ENCODE measurements around the gene C2orf81. TPM values are rescaled to one million over a fixed set of nuclear protein-coding genes. Genes with fewer than 3 reads are reported as not detected.

C2orf81 gene
- total RNA-seq, 1 donor from 2014 or later = 0.82 TPM

DNA sequence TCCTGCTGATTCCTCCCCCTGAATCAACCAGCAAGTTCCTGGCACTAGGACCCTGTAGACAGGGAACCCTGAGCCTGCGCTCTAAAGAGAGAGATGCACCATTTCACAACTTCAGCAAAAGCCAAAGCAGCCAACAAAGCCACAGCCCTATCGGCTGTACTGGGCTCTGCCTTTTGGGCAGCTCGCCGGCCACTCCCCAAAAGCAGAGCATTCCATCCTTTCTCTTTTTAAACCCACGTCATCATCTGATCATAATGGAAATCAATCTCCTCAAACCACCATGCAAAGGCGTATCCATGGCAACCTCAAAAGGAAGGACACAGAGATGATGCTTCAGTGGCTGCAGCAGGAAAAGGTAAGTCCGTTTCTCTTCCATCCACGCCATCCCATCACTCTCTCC lies 36.0 kb downstream of the C2orf81 start:
- intact Hi-C loops (cut with micrococcal nuclease) = no loop called here
- Histone ChIP-seq H3K36me3 (no peaks in the 10 kb centered on the region), H3K9me3 (replicated peaks) (no peaks in the 10 kb centered on the region), H3K4me3 (no peak overlapping the region), H3K27me3 (ENCODE audit: low read depth) (no peaks in the 10 kb centered on the region), H3K4me1 (peaks cover 98% of the 10 kb centered on the region), H3K27ac (replicated peaks) (peak overlapping the region; percentile 64)
- DNase-seq = no peak
- TF ChIP-seq, protein P1, sequence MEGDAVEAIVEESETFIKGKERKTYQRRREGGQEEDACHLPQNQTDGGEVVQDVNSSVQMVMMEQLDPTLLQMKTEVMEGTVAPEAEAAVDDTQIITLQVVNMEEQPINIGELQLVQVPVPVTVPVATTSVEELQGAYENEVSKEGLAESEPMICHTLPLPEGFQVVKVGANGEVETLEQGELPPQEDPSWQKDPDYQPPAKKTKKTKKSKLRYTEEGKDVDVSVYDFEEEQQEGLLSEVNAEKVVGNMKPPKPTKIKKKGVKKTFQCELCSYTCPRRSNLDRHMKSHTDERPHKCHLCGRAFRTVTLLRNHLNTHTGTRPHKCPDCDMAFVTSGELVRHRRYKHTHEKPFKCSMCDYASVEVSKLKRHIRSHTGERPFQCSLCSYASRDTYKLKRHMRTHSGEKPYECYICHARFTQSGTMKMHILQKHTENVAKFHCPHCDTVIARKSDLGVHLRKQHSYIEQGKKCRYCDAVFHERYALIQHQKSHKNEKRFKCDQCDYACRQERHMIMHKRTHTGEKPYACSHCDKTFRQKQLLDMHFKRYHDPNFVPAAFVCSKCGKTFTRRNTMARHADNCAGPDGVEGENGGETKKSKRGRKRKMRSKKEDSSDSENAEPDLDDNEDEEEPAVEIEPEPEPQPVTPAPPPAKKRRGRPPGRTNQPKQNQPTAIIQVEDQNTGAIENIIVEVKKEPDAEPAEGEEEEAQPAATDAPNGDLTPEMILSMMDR (IDR thresholded peaks at IDR 0.05; ENCODE audit: borderline replicate concordance) = no peak

DNA sequence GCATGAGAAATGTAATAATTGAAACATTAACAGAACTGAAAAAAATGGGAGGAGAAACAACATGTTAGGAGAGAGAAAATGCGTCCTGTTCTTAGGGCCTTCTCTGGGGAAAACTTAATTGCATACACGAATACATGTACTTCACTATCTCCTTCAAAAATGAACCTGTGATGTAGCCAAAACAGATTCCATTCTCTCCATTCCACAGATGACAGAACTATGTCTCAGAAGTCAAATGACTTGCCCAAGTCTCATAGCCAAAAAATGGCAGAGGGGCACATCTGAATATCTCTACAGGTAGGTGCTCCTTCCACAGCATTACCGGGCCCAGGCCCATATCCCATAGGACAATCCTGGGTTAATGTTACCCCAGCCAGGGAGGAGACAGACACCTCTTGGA lies 37.4 kb downstream of the C2orf81 start:
- Histone ChIP-seq H3K4me3 (no peak overlapping the region), H3K27me3 (ENCODE audit: low read depth) (no peaks in the 10 kb centered on the region), H3K36me3 (no peaks in the 10 kb centered on the region), H3K27ac (replicated peaks) (peak overlapping the region; percentile 64), H3K9me3 (replicated peaks) (no peaks in the 10 kb centered on the region), H3K4me1 (peaks cover 98% of the 10 kb centered on the region)
- no peak for DNase-seq
- intact Hi-C loops (cut with micrococcal nuclease) = no loop called here
- TF ChIP-seq, protein P1 (IDR thresholded peaks at IDR 0.05; ENCODE audit: borderline replicate concordance) = no peak

DNA sequence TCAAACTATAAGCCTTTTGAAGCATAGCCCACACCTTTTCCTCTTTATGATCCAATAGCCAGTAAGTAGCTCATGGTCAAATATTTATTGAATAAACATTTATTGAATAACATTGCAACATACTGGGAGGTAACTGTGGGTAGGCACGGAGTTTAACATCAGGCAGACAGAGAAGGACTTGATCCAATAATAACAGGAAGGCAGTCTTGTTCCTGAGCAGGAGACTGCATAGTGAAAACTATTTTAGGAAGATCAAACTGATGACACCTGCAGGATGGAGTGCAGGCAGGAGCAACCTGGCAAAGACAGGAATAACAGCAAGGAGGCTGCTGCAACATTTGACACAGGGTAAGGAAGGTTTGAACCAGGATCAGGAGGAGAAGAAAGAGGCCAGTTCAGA lies 38.2 kb downstream of the C2orf81 start:
- Histone ChIP-seq H3K9me3 (replicated peaks) (no peaks in the 10 kb centered on the region), H3K4me1 (peaks cover 97% of the 10 kb centered on the region), H3K36me3 (no peaks in the 10 kb centered on the region), H3K4me3 (no peak overlapping the region), H3K27me3 (ENCODE audit: low read depth) (no peaks in the 10 kb centered on the region), H3K27ac (replicated peaks) (peak overlapping the region; percentile 64)
- intact Hi-C loops (cut with micrococcal nuclease) = no loop called here
- no peak for DNase-seq
- TF ChIP-seq, protein P1 (IDR thresholded peaks at IDR 0.05; ENCODE audit: borderline replicate concordance) = no peak

DNA sequence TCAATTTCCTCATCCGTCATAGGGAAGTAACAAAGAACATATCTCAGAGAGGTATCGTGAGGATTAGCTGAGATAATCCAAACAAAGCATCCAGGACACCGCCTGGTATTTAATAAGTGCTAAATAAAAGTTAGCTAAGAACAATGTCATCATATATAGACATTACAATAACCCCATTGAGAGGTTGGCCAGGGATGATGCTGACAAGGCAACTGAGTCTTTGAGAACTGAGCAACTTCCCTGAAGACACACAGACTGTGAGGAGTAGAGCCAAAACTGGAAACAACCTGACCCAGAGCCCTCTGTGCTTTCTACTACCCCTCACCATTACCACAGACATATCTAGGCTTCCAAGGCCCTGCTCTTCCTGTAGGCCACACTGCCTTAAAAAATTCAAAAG lies 39.7 kb downstream of the C2orf81 start:
- Histone ChIP-seq H3K4me3 (no peak overlapping the region), H3K27ac (replicated peaks) (peak overlapping the region; percentile 64), H3K27me3 (ENCODE audit: low read depth) (no peaks in the 10 kb centered on the region), H3K4me1 (peaks cover 85% of the 10 kb centered on the region), H3K9me3 (replicated peaks) (no peaks in the 10 kb centered on the region), H3K36me3 (peaks cover 14% of the 10 kb centered on the region)
- DNase-seq = no peak
- intact Hi-C loops (cut with micrococcal nuclease) = no loop called here
- TF ChIP-seq, protein P1 (IDR thresholded peaks at IDR 0.05; ENCODE audit: borderline replicate concordance) = no peak

DNA sequence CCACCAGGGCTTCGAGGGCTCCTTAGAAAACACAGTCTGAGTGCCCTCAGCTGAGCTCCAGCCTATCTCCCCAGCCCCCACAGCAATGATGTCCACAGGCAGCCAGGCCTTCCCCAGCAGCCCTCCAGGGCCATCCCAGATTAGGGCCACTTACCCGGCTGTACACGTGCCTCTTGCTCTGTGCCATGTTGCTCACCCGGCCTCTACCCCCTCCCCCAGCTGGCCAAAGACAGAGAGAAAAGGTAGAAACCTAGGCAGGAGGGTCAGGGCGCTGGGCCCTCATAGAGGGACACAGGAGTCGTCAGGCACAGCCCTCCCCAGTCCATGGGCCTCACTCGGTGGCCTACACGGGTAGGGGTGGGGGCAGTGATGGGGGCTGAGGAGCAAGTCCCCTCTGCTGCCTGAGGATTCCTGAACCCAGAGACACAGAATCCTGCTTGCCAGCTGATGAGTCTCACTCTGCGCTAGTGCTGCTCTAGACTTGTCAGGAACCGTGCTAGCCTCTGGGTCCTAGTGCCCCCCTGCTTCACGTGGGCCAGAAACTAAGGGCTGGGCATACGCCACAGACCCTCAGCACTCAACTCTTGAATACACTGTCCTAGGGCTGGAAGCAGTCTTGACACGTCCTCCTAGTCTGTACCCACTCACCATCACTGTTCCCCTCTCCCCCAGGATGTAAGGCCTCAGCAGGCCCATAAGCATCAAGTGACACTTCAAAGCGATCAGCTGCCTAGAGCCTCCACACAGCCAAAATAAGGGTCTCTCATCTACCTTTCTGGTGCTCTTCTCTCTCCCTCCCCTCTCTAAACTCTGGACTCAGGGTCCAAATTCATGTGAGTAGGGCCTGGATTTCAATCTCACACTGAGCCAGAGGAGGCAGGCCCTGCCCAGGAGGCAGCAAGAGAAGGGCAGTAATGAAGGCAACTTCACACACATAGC lies 41.3 kb downstream of the C2orf81 start, which contains the start of gene DCTN1:
Gene DCTN1 (minus strand): TSS at position 461 of the 939 bp plus-strand sequence. CDS start 274 bp downstream, at position 187.
- peaks cover 80% of the 10 kb centered on the region for H3K4me1 ChIP-seq
- intact Hi-C loops (cut with micrococcal nuclease) = no loop called here
- H3K27ac ChIP-seq (replicated peaks) = peak within 1 kb of the TSS; percentile 81
- no peaks in the 10 kb centered on the region for H3K27me3 ChIP-seq (ENCODE audit: low read depth)
- H3K9me3 ChIP-seq (replicated peaks) = no peaks in the 10 kb centered on the region
- DNase-seq = peak; percentile 45
- TF ChIP-seq, protein P1 (IDR thresholded peaks at IDR 0.05; ENCODE audit: borderline replicate concordance) = no peak
- peaks cover 26% of the 10 kb centered on the region for H3K36me3 ChIP-seq
- peak within 1 kb of the TSS; percentile 64 for H3K4me3 ChIP-seq
